ENCODE measurements around the gene RC3H2. TPM values are rescaled to one million over a fixed set of nuclear protein-coding genes. Genes with fewer than 3 reads are reported as not detected.

The RC3H2 gene
- total and polyA plus RNA-seq, 2 of the 13 experiments (the other 11 are each of a cell fraction or from before 2014, with no cell fraction given) = 21.0 to 36.4 TPM

- peak; percentile 92 for TF ChIP-seq ARID4A (CRISPR knock-in tag; IDR thresholded peaks at IDR 0.05; ENCODE audit: borderline replicate concordance)
- TF ChIP-seq ZNF710 (CRISPR knock-in tag; IDR thresholded peaks at IDR 0.05; ENCODE audit: borderline replicate concordance) = peak; percentile 41; the same call in 1 of the 2 replicates
- 0 out of 2 replicates have a peak, but pooled peaks have one; percentile 26 for TF ChIP-seq ARID3A (IDR thresholded peaks at IDR 0.05; ENCODE audit: low read depth, low read length)
- TF ChIP-seq ELF3 (CRISPR knock-in tag; IDR thresholded peaks at IDR 0.05) = no peak; the same call in 1 of the 2 replicates
- TF ChIP-seq TAF1 (CRISPR knock-in tag; IDR thresholded peaks at IDR 0.05) = peak; percentile 84
- peak; percentile 73; the same call in 1 of the 2 replicates for TF ChIP-seq ZNF335 (CRISPR knock-in tag; IDR thresholded peaks at IDR 0.05)
- 0 out of 2 replicates have a peak, but pooled peaks have one; percentile 38 for TF ChIP-seq HOXA5 (CRISPR knock-in tag; IDR thresholded peaks at IDR 0.05)
- peak; percentile 45; the same call in 1 of the 2 replicates for TF ChIP-seq GATAD2A (CRISPR knock-in tag; IDR thresholded peaks at IDR 0.05)
- TF ChIP-seq ZNF329 (CRISPR knock-in tag; IDR thresholded peaks at IDR 0.05; ENCODE audit: low read depth) = peak; percentile 94
- TF ChIP-seq ZBTB10 (CRISPR knock-in tag; IDR thresholded peaks at IDR 0.05; ENCODE audit: borderline replicate concordance) = peak; percentile 60; the same call in 1 of the 2 replicates
- peak; percentile 59; the same call in 1 of the 2 replicates for TF ChIP-seq HMGXB3 (CRISPR knock-in tag; IDR thresholded peaks at IDR 0.05; ENCODE audit: borderline replicate concordance)
Observed at GRCh38 chr9:122931226-122932121, 26.3 kb upstream of the RC3H2 start, which contains the start of gene ZBTB26 (continued).
